Measurements from ENCODE around the gene SIPA1L3. TPM values are rescaled to one million over a fixed set of nuclear protein-coding genes. Genes with fewer than 3 reads are reported as not detected.

The SIPA1L3 gene
- total and polyA plus RNA-seq, 10 of the 15 experiments (the other 5 are each of a cell fraction or from before 2014, with no cell fraction given): 0.24 to 66.2 (median 19.1) TPM

DNA sequence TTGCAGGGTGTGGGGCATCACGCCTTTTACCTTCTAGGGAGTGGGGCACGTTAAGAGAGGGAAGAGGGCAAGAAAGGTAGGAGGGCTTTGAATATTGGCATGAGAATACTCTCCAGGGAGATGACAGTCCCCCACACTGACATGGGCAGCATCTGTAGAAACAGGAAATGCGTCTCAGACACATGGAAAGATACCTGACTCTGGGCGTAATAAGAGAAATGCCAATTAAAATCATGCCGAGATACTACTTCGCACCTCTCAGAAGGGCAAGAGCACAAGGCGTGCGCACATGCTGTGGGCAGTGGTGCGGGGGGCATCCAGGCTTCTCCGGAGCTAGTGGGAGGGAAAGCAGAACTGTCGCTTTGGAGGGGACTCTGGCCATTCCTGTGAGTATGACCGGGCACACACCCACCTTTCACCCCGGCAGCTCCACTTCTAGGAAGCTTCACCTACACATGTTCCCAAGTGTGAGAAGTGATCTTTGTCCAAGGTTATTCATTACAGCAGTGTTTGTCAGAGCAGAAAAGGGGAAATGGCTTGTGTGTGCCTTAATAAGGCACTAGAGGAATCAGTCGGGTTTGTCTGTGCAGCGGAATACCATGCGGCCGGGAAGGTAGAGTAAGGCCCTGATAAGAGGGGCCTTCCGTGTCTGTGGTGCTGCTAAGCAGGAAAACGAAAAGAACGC lies 99.5 kb downstream of the SIPA1L3 start:
- H3K36me3 ChIP-seq (ENCODE audit: control insufficient read depth in 2 of 2, insufficient read depth in 2 of 2, low read length in 1 of 2): peaks cover 0 to 7% of the 10 kb centered on the region in 2 experiments; a peak in 2 of 4 replicates
- no peaks in the 10 kb centered on the region for H4K20me1 ChIP-seq (ENCODE audit: control insufficient read depth, insufficient read depth)
- BruUV-seq (replicated peaks): no TSS peak
- FAIRE-seq (peak; percentile 75), ATAC-seq (peak; percentile 27), DNase-seq (ENCODE audit: low read depth, low spot score) (peak; percentile 52)
- no peaks in the 10 kb centered on the region for H3K9me3 ChIP-seq (replicated peaks; ENCODE audit: control insufficient read depth, insufficient read depth, low read length)
- peaks cover 66% of the 10 kb centered on the region for H3K79me2 ChIP-seq (ENCODE audit: control insufficient read depth, insufficient read depth, low read length)
- CTCF ChIA-PET: interaction anchor here (0.6 to 2.4 kb wide), 5 partner anchors 20 to 100 kb away, joined by 3 to 7 read pairs (median 3); partner anchors contain the start of gene WDR87
- no peak overlapping the region for H3K4me3 ChIP-seq
- H3K4me2 ChIP-seq (ENCODE audit: control insufficient read depth, insufficient read depth): peak overlapping the region; percentile 24
- POLR2A ChIA-PET: interaction anchor here (0.7 to 4.1 kb wide), 4 partner anchors 14 to 159 kb away, joined by 3 to 23 read pairs (median 10); no protein-coding TSS in a partner anchor
- SMC1A ChIA-PET (ENCODE audit: uncharacterized antibody, unreplicated experiment): interaction anchor here (0.6 to 9.1 kb wide), 6 partner anchors 28 to 101 kb away, joined by 3 to 102 read pairs (median 38); partner anchors contain the start of genes SIPA1L3 and WDR87
- in situ Hi-C loops (cut with MboI): no loop called here
- H3K27ac ChIP-seq (ENCODE audit: control insufficient read depth, insufficient read depth): peak overlapping the region; percentile 89
- peak overlapping the region; percentile 14 for H3K9ac ChIP-seq (ENCODE audit: control insufficient read depth, insufficient read depth, low read length)
- 35% methylated on average over 20 of the region's 20 CpGs for WGBS (ENCODE audit: insufficient coverage, insufficient replicate concordance, low lambda C conversion rate, missing lambda C conversion rate)
- intact Hi-C loops (cut with micrococcal nuclease; ENCODE audit: unreplicated experiment): loop anchor here (2.0 kb wide), 2 partner anchors 42 to 100 kb away; partner anchors contain the start of genes SIPA1L3 and WDR87
- H3K27me3 ChIP-seq (replicated peaks in 1 of 2; ENCODE audit: control insufficient read depth in 2 of 2, insufficient read depth in 2 of 2, low read length in 1 of 2): no peaks in the 10 kb centered on the region
- H2AFZ ChIP-seq (ENCODE audit: control insufficient read depth, low read depth, low read length): no peak overlapping the region
- H3K4me1 ChIP-seq (ENCODE audit: control insufficient read depth, insufficient read depth, low read length): peaks cover 61% of the 10 kb centered on the region
- RAD21 ChIA-PET (ENCODE audit: unreplicated experiment): interaction anchor here (0.9 to 7.4 kb wide), 4 partner anchors 19 to 100 kb away, joined by 3 to 122 read pairs (median 54); partner anchors contain the start of genes SIPA1L3 and WDR87
- TF ChIP-seq BHLHE40 (IDR thresholded peaks at IDR 0.05; ENCODE audit: borderline replicate concordance in 1 of 2, low read depth in 2 of 2, low read length in 1 of 2): peak; percentile 47 to 72; a peak in 3 of 4 replicates
- TF ChIP-seq FOXM1 (IDR thresholded peaks at IDR 0.05; ENCODE audit: low read depth, low read length): no peak
- peak; percentile 89 for TF ChIP-seq SPI1 (IDR thresholded peaks at IDR 0.05; ENCODE audit: borderline replicate concordance, insufficient read depth, low read depth, low read length)
- TF ChIP-seq IRF3 (IDR thresholded peaks at IDR 0.05): no peak
- TF ChIP-seq CBX5 (IDR thresholded peaks at IDR 0.05; ENCODE audit: low read depth): no peak
- TF ChIP-seq TBL1XR1 (IDR thresholded peaks at IDR 0.05; ENCODE audit: low read depth, low read length): no peak
- TF ChIP-seq SRF (IDR thresholded peaks at IDR 0.05; ENCODE audit: low read depth in 2 of 2, low read length in 2 of 2): peak; percentile 72 to 84; a peak in 3 of 4 replicates
- TF ChIP-seq EZH2 (IDR thresholded peaks at IDR 0.05; ENCODE audit: borderline replicate concordance, control insufficient read depth, low read depth, low read length): no peak
- peak; percentile 91 for TF ChIP-seq IKZF1 (conservative IDR thresholded peaks at IDR 0.05)
- TF ChIP-seq MTA2 (IDR thresholded peaks at IDR 0.05; ENCODE audit: low read depth): peak; percentile 79
- TF ChIP-seq POLR2A (IDR thresholded peaks at IDR 0.05; ENCODE audit: low read depth, low read length): no peak
- no peak for TF ChIP-seq BCL11A (IDR thresholded peaks at IDR 0.05; ENCODE audit: low read depth, low read length)
- peak; percentile 75; the same call in 1 of the 2 replicates for TF ChIP-seq ZNF592 (IDR thresholded peaks at IDR 0.05)
- no peak for TF ChIP-seq POLR2AphosphoS5 (IDR thresholded peaks at IDR 0.05; ENCODE audit: low read length)
- no peak for TF ChIP-seq ZBED1 (IDR thresholded peaks at IDR 0.05; ENCODE audit: borderline replicate concordance)
- no peak for TF ChIP-seq MXI1 (IDR thresholded peaks at IDR 0.05; ENCODE audit: low read depth, low read length)

Measured in GM12878 (cell line).